Kidney epithelial cell (primary cell): ENCODE measurements around the gene BABAM1. TPM values are rescaled to one million over a fixed set of nuclear protein-coding genes. Genes with fewer than 3 reads are reported as not detected.

Source experiments
- DNase-seq: peaks from one replicate; pipeline ENCODE4 v3.0.0-alpha.2; 2010; ENCODE audit warnings: low read depth
- H3K27me3 ChIP-seq: 2 replicates; pipeline ENCODE4 v1.6.0; 2011; ENCODE audit warnings: low read length; ENCODE audit not compliant: control insufficient read depth, insufficient read depth
- H3K36me3 ChIP-seq: 2 replicates; pipeline ENCODE4 v1.5.1; 2011; ENCODE audit warnings: low read length; ENCODE audit not compliant: control insufficient read depth, insufficient read depth
- H3K4me3 ChIP-seq: 2 replicates; pipeline ENCODE4 v1.5.1; 2011; ENCODE audit warnings: low read depth, mild to moderate bottlenecking, control low read depth, low read length
- CTCF ChIP-seq: IDR thresholded peaks from 2 replicates; pipeline ENCODE4 v1.5.1; 2011; ENCODE audit warnings: mild to moderate bottlenecking, moderate library complexity, low read length, control low read depth, inconsistent platforms; ENCODE audit not compliant: insufficient read depth, poor library complexity, severe bottlenecking
- total RNA-seq: library from RNA; depleted of rRNA; stranded (reverse); fragments of >200 nt; gene quantifications from 2 replicates; pipeline ENCODE4 v1.2.3, GENCODE V29; 2015

BABAM1 gene
- total RNA-seq, 1 donor from 2014 or later = 101 TPM

DNA sequence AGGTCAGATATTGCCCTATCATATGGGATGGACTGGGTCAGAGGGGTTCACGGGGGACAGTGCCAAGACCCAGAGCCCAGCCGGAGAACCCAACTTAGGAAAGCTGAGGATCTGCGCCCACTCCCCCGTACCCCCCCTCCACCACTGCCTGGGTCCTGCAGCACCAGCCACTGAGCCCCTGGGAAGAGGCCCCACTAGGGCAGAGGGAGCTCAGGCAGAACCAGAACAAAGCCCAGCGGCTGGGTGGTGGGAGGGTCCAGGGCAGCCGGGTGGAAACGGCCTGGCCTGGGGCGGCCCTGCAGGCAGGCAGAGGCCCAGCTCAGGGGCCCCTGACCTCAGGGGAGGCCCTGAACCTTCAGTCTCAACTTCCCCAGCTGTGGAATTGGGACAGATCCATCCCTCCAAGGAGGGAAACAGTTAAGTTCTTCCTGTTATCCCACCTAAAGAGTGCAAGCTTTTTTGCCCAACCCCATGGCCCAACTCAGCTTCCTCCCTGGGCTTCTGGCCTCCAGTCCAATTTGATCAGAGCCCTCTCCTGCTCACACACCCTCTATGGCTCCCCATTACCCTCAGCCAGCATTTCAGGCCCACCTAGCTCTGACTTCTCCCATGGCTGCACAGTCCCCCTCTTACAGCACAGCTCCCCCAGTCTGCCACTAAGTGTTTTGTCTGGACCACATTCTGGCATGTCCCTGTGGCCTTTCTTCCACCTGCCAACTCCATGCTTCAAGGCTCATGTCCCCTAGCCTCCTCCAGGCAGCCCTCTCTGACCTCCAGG lies 24.6 kb upstream of the BABAM1 start:
- TF ChIP-seq CTCF = no peak
- Histone ChIP-seq H3K4me3 (peak overlapping the region; percentile 95), H3K27me3 (no peaks in the 10 kb centered on the region), H3K36me3 (peaks cover 2% of the 10 kb centered on the region)
- no peak for DNase-seq

DNA sequence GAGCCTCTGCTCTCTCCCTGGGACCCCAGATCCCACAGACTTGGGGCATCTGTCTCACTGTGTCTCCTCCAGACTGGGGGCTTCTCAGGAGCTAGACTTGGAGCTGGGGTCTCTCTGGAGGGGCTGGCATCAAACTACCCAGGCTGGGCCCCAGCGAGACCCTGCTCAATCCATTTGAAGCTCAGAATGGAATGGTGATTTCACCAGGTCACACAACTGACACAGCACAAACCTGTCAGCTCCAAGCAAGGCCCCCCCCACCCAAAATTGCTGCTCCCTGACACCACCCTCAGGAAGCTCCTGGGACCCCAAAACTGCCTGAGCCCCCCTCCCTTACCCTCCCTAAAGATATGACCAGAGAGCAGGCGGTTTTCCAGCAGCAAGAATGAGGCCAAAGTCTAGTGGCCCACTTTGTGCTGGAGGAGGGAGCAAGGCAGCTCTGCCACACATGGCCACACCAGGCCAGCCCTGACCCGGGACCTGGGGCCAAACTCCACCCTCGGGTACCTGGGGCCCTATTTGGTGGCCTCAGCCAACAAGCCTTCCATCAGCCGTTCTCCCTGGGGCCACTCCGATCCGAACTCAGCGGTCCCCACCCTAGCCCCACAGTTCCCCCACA lies 23.9 kb upstream of the BABAM1 start:
- no peaks in the 10 kb centered on the region for H3K36me3 ChIP-seq
- no peaks in the 10 kb centered on the region for H3K27me3 ChIP-seq
- no peak for DNase-seq
- H3K4me3 ChIP-seq = peak overlapping the region; percentile 95
- no peak for TF ChIP-seq CTCF

- Histone ChIP-seq H3K4me3 (peak overlapping the region; percentile 95), H3K27me3 (no peaks in the 10 kb centered on the region), H3K36me3 (no peaks in the 10 kb centered on the region)
- no peak for DNase-seq
- no peak for TF ChIP-seq CTCF
Observed at GRCh38 chr19:17243830-17244617, 23.2 kb upstream of the BABAM1 start.

- no peak for DNase-seq
- H3K27me3 ChIP-seq = no peaks in the 10 kb centered on the region
- peak overlapping the region; percentile 95 for H3K4me3 ChIP-seq
- no peak for TF ChIP-seq CTCF
- no peaks in the 10 kb centered on the region for H3K36me3 ChIP-seq
Observed at GRCh38 chr19:17244618-17245534, 22.4 kb upstream of the BABAM1 start.

- Histone ChIP-seq H3K36me3 (no peaks in the 10 kb centered on the region), H3K27me3 (no peaks in the 10 kb centered on the region), H3K4me3 (peak within 1 kb of the TSS; percentile 95)
- TF ChIP-seq CTCF = no peak
- no peak for DNase-seq
Observed at GRCh38 chr19:17245535-17245984, 21.7 kb upstream of the BABAM1 start, which contains the start of gene NR2F6. TSS of gene NR2F6 (minus strand) at chr19:17245919. CDS start at chr19:17245220, 699 bp downstream.
